ENCODE measurements around the gene CES2. TPM values are rescaled to one million over a fixed set of nuclear protein-coding genes. Genes with fewer than 3 reads are reported as not detected.

Gene CES2
- total RNA-seq, 2 experiments from 2014 or later = 59.3 to 62.6 TPM

DNA sequence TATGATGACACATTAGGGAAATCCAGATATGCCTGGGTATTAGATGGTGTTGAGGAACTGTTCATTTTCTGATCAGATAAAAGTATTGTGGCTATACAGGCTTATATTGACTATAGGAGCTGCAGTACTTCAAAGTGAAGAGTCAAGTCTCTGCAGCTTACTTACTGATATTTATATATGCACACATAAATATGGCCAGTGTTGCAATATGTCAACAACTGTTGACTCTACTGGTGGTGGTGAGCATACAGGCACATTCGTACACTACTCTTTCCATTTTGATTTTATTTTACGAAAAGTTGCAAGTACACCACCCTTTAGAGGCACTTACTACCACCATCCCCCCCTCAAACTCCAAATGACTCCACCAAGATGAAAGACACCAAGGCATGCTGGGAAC lies 3.7 kb upstream of the CES2 start:
- ChIA-PET POLR2A (interaction anchor here (0.7 kb wide), 1 partner anchor 101 kb away, joined by 3 read pairs; the partner anchor contains the start of gene NAE1), CTCF (interaction anchor here (1.5 kb wide), 1 partner anchor 36 kb away, joined by 3 read pairs; no protein-coding TSS in a partner anchor)
- Mint-ChIP-seq H3K9me3 (no peaks in the 10 kb centered on the region), H3K27me3 (peaks cover 12% of the 10 kb centered on the region), H3K4me3 (peak overlapping the region; percentile 98), H3K4me1 (ENCODE audit: low read depth) (peaks cover 51% of the 10 kb centered on the region), H3K27ac (peak overlapping the region; percentile 97), H3K36me3 (ENCODE audit: low read depth) (peaks cover 46% of the 10 kb centered on the region)
- intact Hi-C loops (cut with DNase I, micrococcal nuclease) = loop anchor here in 1 of 2 experiments (5.0 kb wide), 3 partner anchors 49 to 261 kb away; partner anchors contain the start of genes DYNC1LI2, E2F4, EXOC3L1 and PDP2
- no peaks in the 10 kb centered on the region for H3K9me3 ChIP-seq (ENCODE audit: control insufficient read depth in 1 of 2, insufficient read depth in 1 of 2, low read length in 2 of 2)
- DNase-seq (no peak), ATAC-seq (ENCODE audit: poor library complexity) (no peak)
- H3K4me1 ChIP-seq (ENCODE audit: insufficient read depth, low read length) = peaks cover 37% of the 10 kb centered on the region
- TF ChIP-seq, protein P1, sequence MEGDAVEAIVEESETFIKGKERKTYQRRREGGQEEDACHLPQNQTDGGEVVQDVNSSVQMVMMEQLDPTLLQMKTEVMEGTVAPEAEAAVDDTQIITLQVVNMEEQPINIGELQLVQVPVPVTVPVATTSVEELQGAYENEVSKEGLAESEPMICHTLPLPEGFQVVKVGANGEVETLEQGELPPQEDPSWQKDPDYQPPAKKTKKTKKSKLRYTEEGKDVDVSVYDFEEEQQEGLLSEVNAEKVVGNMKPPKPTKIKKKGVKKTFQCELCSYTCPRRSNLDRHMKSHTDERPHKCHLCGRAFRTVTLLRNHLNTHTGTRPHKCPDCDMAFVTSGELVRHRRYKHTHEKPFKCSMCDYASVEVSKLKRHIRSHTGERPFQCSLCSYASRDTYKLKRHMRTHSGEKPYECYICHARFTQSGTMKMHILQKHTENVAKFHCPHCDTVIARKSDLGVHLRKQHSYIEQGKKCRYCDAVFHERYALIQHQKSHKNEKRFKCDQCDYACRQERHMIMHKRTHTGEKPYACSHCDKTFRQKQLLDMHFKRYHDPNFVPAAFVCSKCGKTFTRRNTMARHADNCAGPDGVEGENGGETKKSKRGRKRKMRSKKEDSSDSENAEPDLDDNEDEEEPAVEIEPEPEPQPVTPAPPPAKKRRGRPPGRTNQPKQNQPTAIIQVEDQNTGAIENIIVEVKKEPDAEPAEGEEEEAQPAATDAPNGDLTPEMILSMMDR (IDR thresholded peaks at IDR 0.05) = no peak
- no peaks in the 10 kb centered on the region for H3K27me3 ChIP-seq (ENCODE audit: control insufficient read depth in 1 of 2, insufficient read depth in 2 of 2, low read length in 2 of 2)
- no peak overlapping the region for H3K27ac ChIP-seq (ENCODE audit: low read depth in 1 of 2, low read length in 2 of 2)
- H3K36me3 ChIP-seq (ENCODE audit: insufficient read depth, low read length) = peaks cover 11% of the 10 kb centered on the region
- H3K4me3 ChIP-seq (ENCODE audit: low read length) = no peak overlapping the region

DNA sequence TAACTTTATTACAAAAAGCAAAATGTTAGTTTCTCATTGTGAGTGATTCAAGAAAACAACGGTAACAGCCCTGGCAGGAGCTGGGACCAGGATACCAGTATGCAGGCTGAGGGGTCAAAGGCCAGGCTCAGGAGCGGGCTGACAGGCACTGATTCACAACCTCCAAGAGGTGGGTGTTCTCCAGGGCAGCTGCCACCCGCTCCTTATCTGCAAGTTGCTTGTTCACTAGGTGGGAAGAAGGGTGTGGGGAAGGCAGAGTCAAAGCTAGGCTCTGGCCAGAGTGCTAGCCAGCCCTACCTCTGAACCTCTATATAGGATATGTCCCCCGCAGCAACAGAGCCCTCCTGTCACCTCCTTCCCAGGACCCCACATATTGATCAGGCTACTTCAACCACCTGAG lies 3.2 kb upstream of the CES2 start:
- H3K27me3 Mint-ChIP-seq = peaks cover 9% of the 10 kb centered on the region
- ATAC-seq (ENCODE audit: poor library complexity) (no peak), DNase-seq (no peak)
- Histone ChIP-seq H3K36me3 (ENCODE audit: insufficient read depth, low read length) (peaks cover 11% of the 10 kb centered on the region), H3K4me3 (ENCODE audit: low read length) (no peak overlapping the region), H3K4me1 (ENCODE audit: insufficient read depth, low read length) (peaks cover 41% of the 10 kb centered on the region), H3K27me3 (ENCODE audit: control insufficient read depth in 1 of 2, insufficient read depth in 2 of 2, low read length in 2 of 2) (no peaks in the 10 kb centered on the region), H3K9me3 (ENCODE audit: control insufficient read depth in 1 of 2, insufficient read depth in 1 of 2, low read length in 2 of 2) (no peaks in the 10 kb centered on the region), H3K27ac (ENCODE audit: low read depth in 1 of 2, low read length in 2 of 2) (no peak overlapping the region)
- H3K4me1 Mint-ChIP-seq (ENCODE audit: low read depth) = peaks cover 55% of the 10 kb centered on the region
- H3K9me3 Mint-ChIP-seq = no peaks in the 10 kb centered on the region
- ChIA-PET CTCF (interaction anchor here (1.5 kb wide), 1 partner anchor 37 kb away, joined by 3 read pairs; no protein-coding TSS in a partner anchor), POLR2A (interaction anchor here (0.7 kb wide), 1 partner anchor 101 kb away, joined by 3 read pairs; the partner anchor contains the start of gene NAE1)
- peaks cover 47% of the 10 kb centered on the region for H3K36me3 Mint-ChIP-seq (ENCODE audit: low read depth)
- intact Hi-C loops (cut with DNase I, micrococcal nuclease) = loop anchor here in 1 of 2 experiments (5.0 kb wide), 3 partner anchors 50 to 260 kb away; partner anchors contain the start of genes DYNC1LI2, E2F4, EXOC3L1 and PDP2
- TF ChIP-seq, protein P1 (IDR thresholded peaks at IDR 0.05) = no peak
- H3K27ac Mint-ChIP-seq = peak overlapping the region; percentile 97
- H3K4me3 Mint-ChIP-seq = peak overlapping the region; percentile 98

DNA sequence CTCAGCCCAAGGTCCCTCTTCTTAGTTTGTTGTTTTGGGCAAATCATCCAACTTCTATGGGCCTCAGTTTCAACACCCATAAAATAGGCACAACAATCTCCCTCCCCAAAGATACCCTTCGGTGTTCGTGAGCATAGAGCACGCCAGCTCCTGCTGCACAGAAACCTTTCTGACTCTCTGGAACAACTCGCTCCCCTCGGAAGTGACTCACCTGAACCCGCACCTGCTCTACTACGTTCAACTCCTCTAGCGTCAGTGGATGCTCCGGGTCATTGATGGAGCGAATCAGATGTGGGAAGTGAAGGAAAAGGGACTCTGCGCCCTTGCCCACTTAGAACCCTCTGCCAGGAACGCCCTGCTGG lies 1.6 kb upstream of the CES2 start:
- Mint-ChIP-seq H3K27me3 (no peaks in the 10 kb centered on the region), H3K36me3 (ENCODE audit: low read depth) (peaks cover 63% of the 10 kb centered on the region), H3K4me1 (ENCODE audit: low read depth) (peaks cover 62% of the 10 kb centered on the region), H3K4me3 (peak overlapping the region; percentile 98), H3K9me3 (no peaks in the 10 kb centered on the region), H3K27ac (peak overlapping the region; percentile 97)
- ChIA-PET POLR2A (interaction anchor here (1.1 to 2.4 kb wide), 4 partner anchors 10 to 293 kb away, joined by 3 to 8 read pairs (median 6); partner anchors contain the start of genes NAE1, PDP2 and TMEM208), CTCF (interaction anchor here (1.3 to 1.8 kb wide), 2 partner anchors 38 to 103 kb away, joined by 3 to 4 read pairs; partner anchors contain the start of gene NAE1)
- peaks cover 48% of the 10 kb centered on the region for H3K4me1 ChIP-seq (ENCODE audit: insufficient read depth, low read length)
- ATAC-seq (ENCODE audit: poor library complexity) (peak; percentile 65), DNase-seq (peak in 6 of 14 experiments; percentile 29 to 65 (median 38))
- no peaks in the 10 kb centered on the region for H3K27me3 ChIP-seq (ENCODE audit: control insufficient read depth in 1 of 2, insufficient read depth in 2 of 2, low read length in 2 of 2)
- H3K27ac ChIP-seq (ENCODE audit: low read depth in 1 of 2, low read length in 2 of 2) = peak overlapping the region; percentile 72 to 78
- no peaks in the 10 kb centered on the region for H3K9me3 ChIP-seq (ENCODE audit: control insufficient read depth in 1 of 2, insufficient read depth in 1 of 2, low read length in 2 of 2)
- intact Hi-C loops (cut with DNase I, micrococcal nuclease) = loop anchor here in 1 of 2 experiments (5.0 kb wide), 3 partner anchors 51 to 259 kb away; partner anchors contain the start of genes DYNC1LI2, E2F4, EXOC3L1 and PDP2
- H3K36me3 ChIP-seq (ENCODE audit: insufficient read depth, low read length) = peaks cover 23% of the 10 kb centered on the region
- peak overlapping the region; percentile 100 for H3K4me3 ChIP-seq (ENCODE audit: low read length)
- TF ChIP-seq, protein P1 (IDR thresholded peaks at IDR 0.05) = no peak
